GM12872 (cell line): Measurements from ENCODE around the gene PAPOLA.

Experiments used
- CTCF ChIP-seq: IDR thresholded peaks from 3 replicates; pipeline ENCODE4 v1.5.1; 2011; ENCODE audit warnings: low read depth, mild to moderate bottlenecking, low read length, moderate library complexity; ENCODE audit not compliant: insufficient read depth

Gene PAPOLA

GRCh38 chr14:96538097-96538989, 36.2 kb downstream of the PAPOLA start:
- no peak for TF ChIP-seq CTCF

GRCh38 chr14:96538990-96539317, 36.8 kb downstream of the PAPOLA start:
- no peak for TF ChIP-seq CTCF

GRCh38 chr14:96554315-96554910, 52.2 kb downstream of the PAPOLA start:
- no peak for TF ChIP-seq CTCF

GRCh38 chr14:96559571-96559970, 57.4 kb downstream of the PAPOLA start:
- TF ChIP-seq CTCF = no peak

- no peak for TF ChIP-seq CTCF
Observed at GRCh38 chr14:96564389-96564788, 62.2 kb downstream of the PAPOLA start.

GRCh38 chr14:96565811-96566210, 63.6 kb downstream of the PAPOLA start:
- no peak for TF ChIP-seq CTCF

GRCh38 chr14:96567289-96567899, 65.2 kb downstream of the PAPOLA start:
- peak; percentile 40; the same call in 2 of the 3 replicates for TF ChIP-seq CTCF
